Osteoblast (primary cell): ENCODE results near the gene FAM240B. TPM values are rescaled to one million over a fixed set of nuclear protein-coding genes. Genes with fewer than 3 reads are reported as not detected.

Experiments used
- DNase-seq: peaks from one replicate; pipeline ENCODE4 v3.0.0; 2011; ENCODE audit warnings: low spot score, mixed read lengths; ENCODE audit not compliant: insufficient read length; ENCODE audit errors: missing footprints
- H2AFZ ChIP-seq: 2 replicates; pipeline ENCODE4 v1.6.0; 2011; ENCODE audit warnings: mild to moderate bottlenecking, low read length
- H3K27ac ChIP-seq: 2 replicates; pipeline ENCODE4 v1.5.1; 2011; ENCODE audit warnings: mild to moderate bottlenecking, low read depth, low read length, moderate library complexity
- H3K27me3 ChIP-seq: 2 replicates; pipeline ENCODE4 v1.6.0; 2012; ENCODE audit warnings: mild to moderate bottlenecking, control low read depth, inconsistent platforms, low read length, moderate library complexity; ENCODE audit not compliant: insufficient read depth
- H3K36me3 ChIP-seq: 2 replicates; pipeline ENCODE4 v1.5.1; 2011; ENCODE audit warnings: mild to moderate bottlenecking, low read length, control low read depth, moderate library complexity; ENCODE audit not compliant: insufficient read depth
- H3K4me1 ChIP-seq: 2 replicates; pipeline ENCODE4 v1.5.1; 2011; ENCODE audit warnings: mild to moderate bottlenecking, low read length, control low read depth, moderate library complexity; ENCODE audit not compliant: insufficient read depth
- H3K4me2 ChIP-seq: 2 replicates; pipeline ENCODE4 v1.6.0; 2011; ENCODE audit warnings: mild to moderate bottlenecking, low read length; ENCODE audit not compliant: insufficient read depth
- H3K4me3 ChIP-seq: fragments of 200-600 bp; sonication (generic); 3 replicates; pipeline ENCODE4 v1.5.1; 2012; ENCODE audit warnings: mild to moderate bottlenecking, low read length, inconsistent platforms; ENCODE audit not compliant: insufficient read depth
- H3K79me2 ChIP-seq: 2 replicates; pipeline ENCODE4 v1.6.0; 2012; ENCODE audit warnings: mild to moderate bottlenecking, low read length, control low read depth, inconsistent platforms; ENCODE audit not compliant: insufficient read depth
- H3K9me3 ChIP-seq: 2 replicates; pipeline ENCODE4 v1.5.1; 2011; ENCODE audit warnings: low read depth, low read length, control low read depth
- H4K20me1 ChIP-seq: 2 replicates; pipeline ENCODE4 v1.6.0; 2012; ENCODE audit warnings: mild to moderate bottlenecking, low read length, control low read depth; ENCODE audit not compliant: insufficient read depth
- total RNA-seq: library from RNA; depleted of rRNA; stranded (reverse); fragments of >200 nt; gene quantifications from 2 replicates; pipeline ENCODE4 v1.2.3, GENCODE V29; 2012
- TF ChIP-seq, protein P1 (sequence below): IDR thresholded peaks from 2 replicates; pipeline ENCODE4 v1.5.1; 2011; ENCODE audit warnings: mild to moderate bottlenecking, low read depth, low read length, moderate library complexity; ENCODE audit errors: extremely low read depth

The FAM240B gene
- total RNA-seq, 1 donor, result not detected

DNA sequence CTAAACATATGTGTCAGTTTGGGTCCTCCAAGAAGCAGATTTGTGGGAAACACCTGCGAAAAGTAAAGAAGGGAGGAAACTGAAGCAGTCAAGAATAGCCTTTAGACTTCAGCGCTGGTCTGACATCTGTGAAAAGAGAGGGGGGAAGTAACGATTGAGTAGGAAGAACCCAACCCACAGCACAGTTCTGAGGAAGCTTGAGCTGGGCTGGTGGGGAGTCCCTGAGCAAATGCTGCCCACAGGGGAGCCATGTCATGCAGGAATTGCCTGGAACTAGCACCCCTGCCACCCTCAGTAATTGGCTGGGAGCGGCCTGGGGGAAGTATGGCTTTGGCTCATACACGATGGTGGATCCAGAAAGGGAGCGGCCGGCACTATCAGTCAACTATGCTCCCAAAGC, 20.6 kb downstream of the FAM240B start:
- Histone ChIP-seq H3K27me3 (no peaks in the 10 kb centered on the region), H2AFZ (no peak overlapping the region)

DNA sequence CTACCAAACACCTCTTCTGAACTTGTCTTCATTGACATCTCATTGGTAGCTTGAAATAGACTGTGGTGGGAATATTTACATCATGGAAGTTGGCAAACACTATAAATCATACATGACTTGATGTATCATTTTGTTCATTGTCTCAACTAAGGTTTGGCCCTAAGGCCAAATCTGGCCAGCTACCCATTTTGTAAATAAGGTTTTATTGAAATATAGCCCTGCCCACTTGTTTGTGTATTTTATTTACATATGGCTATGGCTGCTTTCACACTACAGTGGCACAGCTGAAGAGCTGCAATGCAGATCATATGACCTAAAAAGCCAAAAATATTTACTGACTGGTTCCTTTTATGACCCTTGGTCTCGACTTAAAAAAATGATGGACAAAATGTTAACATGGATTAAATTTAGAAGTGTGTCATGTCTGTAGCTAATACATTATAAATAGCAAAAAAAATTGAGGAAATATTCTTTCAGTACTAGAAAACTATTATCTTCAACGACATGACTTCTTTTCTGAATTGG, 22.1 kb downstream of the FAM240B start:
- Histone ChIP-seq H4K20me1 (no peaks in the 10 kb centered on the region), H3K27ac (no peak overlapping the region), H3K9me3 (no peaks in the 10 kb centered on the region), H3K4me3 (no peak overlapping the region), H3K4me1 (no peaks in the 10 kb centered on the region), H3K27me3 (no peaks in the 10 kb centered on the region), H3K4me2 (no peak overlapping the region), H3K79me2 (no peaks in the 10 kb centered on the region), H3K36me3 (no peaks in the 10 kb centered on the region), H2AFZ (no peak overlapping the region)
- no peak for DNase-seq
- TF ChIP-seq, protein P1, sequence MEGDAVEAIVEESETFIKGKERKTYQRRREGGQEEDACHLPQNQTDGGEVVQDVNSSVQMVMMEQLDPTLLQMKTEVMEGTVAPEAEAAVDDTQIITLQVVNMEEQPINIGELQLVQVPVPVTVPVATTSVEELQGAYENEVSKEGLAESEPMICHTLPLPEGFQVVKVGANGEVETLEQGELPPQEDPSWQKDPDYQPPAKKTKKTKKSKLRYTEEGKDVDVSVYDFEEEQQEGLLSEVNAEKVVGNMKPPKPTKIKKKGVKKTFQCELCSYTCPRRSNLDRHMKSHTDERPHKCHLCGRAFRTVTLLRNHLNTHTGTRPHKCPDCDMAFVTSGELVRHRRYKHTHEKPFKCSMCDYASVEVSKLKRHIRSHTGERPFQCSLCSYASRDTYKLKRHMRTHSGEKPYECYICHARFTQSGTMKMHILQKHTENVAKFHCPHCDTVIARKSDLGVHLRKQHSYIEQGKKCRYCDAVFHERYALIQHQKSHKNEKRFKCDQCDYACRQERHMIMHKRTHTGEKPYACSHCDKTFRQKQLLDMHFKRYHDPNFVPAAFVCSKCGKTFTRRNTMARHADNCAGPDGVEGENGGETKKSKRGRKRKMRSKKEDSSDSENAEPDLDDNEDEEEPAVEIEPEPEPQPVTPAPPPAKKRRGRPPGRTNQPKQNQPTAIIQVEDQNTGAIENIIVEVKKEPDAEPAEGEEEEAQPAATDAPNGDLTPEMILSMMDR, result no peak

More for the DNA sequence above, 20.6 kb downstream of the FAM240B start:
- Histone ChIP-seq H3K4me3 (no peak overlapping the region), H3K36me3 (no peaks in the 10 kb centered on the region), H4K20me1 (no peaks in the 10 kb centered on the region), H3K4me2 (no peak overlapping the region), H3K4me1 (no peaks in the 10 kb centered on the region), H3K27ac (no peak overlapping the region), H3K79me2 (no peaks in the 10 kb centered on the region), H3K9me3 (no peaks in the 10 kb centered on the region)
- no peak for DNase-seq
- TF ChIP-seq, protein P1, result no peak

DNA sequence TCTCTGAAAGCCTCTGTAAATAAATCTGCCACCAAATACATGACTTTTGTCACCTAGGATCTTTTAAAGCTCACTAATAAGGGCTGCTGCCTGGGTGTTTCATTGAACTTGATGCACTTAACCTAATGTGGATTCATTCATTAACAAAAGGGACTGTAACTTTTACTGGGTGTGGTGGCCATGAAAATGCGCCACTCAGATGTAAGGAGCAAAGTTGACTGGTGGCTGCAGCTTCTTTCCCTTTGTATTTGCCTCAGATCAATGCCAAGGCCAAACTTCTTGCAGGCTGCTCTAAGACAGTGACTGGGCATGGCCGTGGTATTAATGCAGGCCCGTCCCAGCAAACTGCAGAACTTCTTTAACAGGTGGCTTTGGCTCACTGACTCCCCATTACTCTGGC, 22.9 kb downstream of the FAM240B start:
- no peaks in the 10 kb centered on the region for H3K79me2 ChIP-seq
- no peaks in the 10 kb centered on the region for H3K9me3 ChIP-seq
- H3K36me3 ChIP-seq, result no peaks in the 10 kb centered on the region
- no peak overlapping the region for H3K27ac ChIP-seq
- no peak overlapping the region for H3K4me2 ChIP-seq
- H3K27me3 ChIP-seq, result no peaks in the 10 kb centered on the region
- no peak for DNase-seq
- TF ChIP-seq, protein P1, result no peak
- H3K4me1 ChIP-seq, result no peaks in the 10 kb centered on the region
- no peak overlapping the region for H3K4me3 ChIP-seq
- no peak overlapping the region for H2AFZ ChIP-seq
- no peaks in the 10 kb centered on the region for H4K20me1 ChIP-seq

DNA sequence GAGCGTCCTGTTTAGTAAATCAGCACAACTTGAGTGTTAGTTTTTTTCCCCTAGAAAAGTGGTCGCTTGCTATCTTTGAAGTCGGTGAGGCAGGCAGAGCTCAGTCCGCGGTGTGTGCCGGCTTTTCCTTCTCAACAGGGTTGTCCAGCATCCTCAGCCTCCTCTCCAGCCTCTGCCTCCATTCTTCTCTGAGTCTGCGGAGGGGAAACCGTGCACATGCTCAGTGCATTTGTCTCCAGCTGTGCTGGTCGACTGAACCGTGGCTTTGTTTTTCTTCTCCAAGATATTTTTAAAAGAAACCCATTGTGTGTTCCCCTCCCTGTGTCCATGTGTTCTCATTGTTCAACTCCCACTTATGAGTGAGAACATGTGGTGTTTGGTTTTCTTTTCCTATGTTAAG, 25.3 kb downstream of the FAM240B start:
- TF ChIP-seq, protein P1, result no peak
- H2AFZ ChIP-seq, result no peak overlapping the region
- H3K27ac ChIP-seq, result no peak overlapping the region
- no peaks in the 10 kb centered on the region for H3K9me3 ChIP-seq
- H3K4me1 ChIP-seq, result no peaks in the 10 kb centered on the region
- H3K79me2 ChIP-seq, result no peaks in the 10 kb centered on the region
- no peak overlapping the region for H3K4me2 ChIP-seq
- no peak for DNase-seq
- peaks cover 2% of the 10 kb centered on the region for H3K27me3 ChIP-seq
- no peaks in the 10 kb centered on the region for H3K36me3 ChIP-seq
- no peak overlapping the region for H3K4me3 ChIP-seq
- H4K20me1 ChIP-seq, result no peaks in the 10 kb centered on the region
